ENCODE results near the gene CASZ1.

The CASZ1 gene

GRCh38 chr1:10631811-10632593 lies 164.4 kb downstream of the CASZ1 start:
- DNase-seq: no peak

- DNase-seq: no peak
Observed at GRCh38 chr1:10631121-10631810, 165.2 kb downstream of the CASZ1 start.

GRCh38 chr1:10630661-10631120 lies 165.8 kb downstream of the CASZ1 start:
- no peak for DNase-seq

GRCh38 chr1:10629816-10630571 lies 166.5 kb downstream of the CASZ1 start:
- no peak for DNase-seq

- DNase-seq: no peak
Observed at GRCh38 chr1:10629091-10629815, 167.2 kb downstream of the CASZ1 start.

- DNase-seq: no peak
Observed at GRCh38 chr1:10628685-10629084, 167.8 kb downstream of the CASZ1 start.

GRCh38 chr1:10626791-10627410 lies 169.5 kb downstream of the CASZ1 start:
- DNase-seq: no peak

- no peak for DNase-seq
Observed at GRCh38 chr1:10626131-10626731, 170.2 kb downstream of the CASZ1 start.

- DNase-seq: no peak
Observed at GRCh38 chr1:10625554-10625953, 170.9 kb downstream of the CASZ1 start.

- no peak for DNase-seq
Observed at GRCh38 chr1:10625076-10625475, 171.4 kb downstream of the CASZ1 start.

GRCh38 chr1:10624256-10625050 lies 172.0 kb downstream of the CASZ1 start:
- no peak for DNase-seq

- DNase-seq: no peak
Observed at GRCh38 chr1:10623686-10624145, 172.7 kb downstream of the CASZ1 start.

GRCh38 chr1:10622910-10623685 lies 173.3 kb downstream of the CASZ1 start:
- no peak for DNase-seq

- no peak for DNase-seq
Observed at GRCh38 chr1:10621906-10622305, 174.5 kb downstream of the CASZ1 start.

- DNase-seq: no peak
Observed at GRCh38 chr1:10620776-10621175, 175.7 kb downstream of the CASZ1 start.

GRCh38 chr1:10617931-10618885 lies 178.2 kb downstream of the CASZ1 start:
- no peak for DNase-seq

- DNase-seq: no peak
Observed at GRCh38 chr1:10617318-10617717, 179.1 kb downstream of the CASZ1 start.

GRCh38 chr1:10616696-10617095 lies 179.8 kb downstream of the CASZ1 start:
- no peak for DNase-seq

All from SW 1271 (cell line).